Vagina (tissue), 2 donors: ENCODE measurements around the gene EIF3I.

Experiments
- POLR2A ChIP-seq, 2 donors: fragments of 450-650 bp; IDR thresholded peaks; one replicate each; pipeline ENCODE4 v1.6.1; 2017; ENCODE audit warnings: antibody characterized with exemption in 2 of 2, mild to moderate bottlenecking in 2 of 2, moderate library complexity in 2 of 2
- POLR2AphosphoS5 ChIP-seq, 2 donors: sonication (generic); formaldehyde crosslinking; IDR thresholded peaks; one replicate each; pipeline ENCODE4 v1.9.0; 2017; ENCODE audit warnings: antibody characterized with exemption in 2 of 2, mild to moderate bottlenecking in 2 of 2, low read depth in 1 of 2; ENCODE audit not compliant: insufficient read depth in 1 of 2
- TF ChIP-seq, protein P1 (sequence below), 3 experiments: fragments of 450-650 bp in 2 of 3; fragments of 200-600 bp in 1 of 3; sonication (generic) in 1 of 3; IDR thresholded peaks; one replicate each; pipeline ENCODE4 v1.5.1; 2017 to 2019; ENCODE audit warnings: antibody characterized with exemption in 3 of 3, mild to moderate bottlenecking in 2 of 3, moderate library complexity in 2 of 3

GRCh38 chr1:32181563-32181962 is 40.6 kb upstream of the EIF3I start:
- no peak for TF ChIP-seq POLR2AphosphoS5 (IDR thresholded peaks at IDR 0.05; ENCODE audit: insufficient read depth in 1 of 2, low read depth in 1 of 2)
- TF ChIP-seq, protein P1, sequence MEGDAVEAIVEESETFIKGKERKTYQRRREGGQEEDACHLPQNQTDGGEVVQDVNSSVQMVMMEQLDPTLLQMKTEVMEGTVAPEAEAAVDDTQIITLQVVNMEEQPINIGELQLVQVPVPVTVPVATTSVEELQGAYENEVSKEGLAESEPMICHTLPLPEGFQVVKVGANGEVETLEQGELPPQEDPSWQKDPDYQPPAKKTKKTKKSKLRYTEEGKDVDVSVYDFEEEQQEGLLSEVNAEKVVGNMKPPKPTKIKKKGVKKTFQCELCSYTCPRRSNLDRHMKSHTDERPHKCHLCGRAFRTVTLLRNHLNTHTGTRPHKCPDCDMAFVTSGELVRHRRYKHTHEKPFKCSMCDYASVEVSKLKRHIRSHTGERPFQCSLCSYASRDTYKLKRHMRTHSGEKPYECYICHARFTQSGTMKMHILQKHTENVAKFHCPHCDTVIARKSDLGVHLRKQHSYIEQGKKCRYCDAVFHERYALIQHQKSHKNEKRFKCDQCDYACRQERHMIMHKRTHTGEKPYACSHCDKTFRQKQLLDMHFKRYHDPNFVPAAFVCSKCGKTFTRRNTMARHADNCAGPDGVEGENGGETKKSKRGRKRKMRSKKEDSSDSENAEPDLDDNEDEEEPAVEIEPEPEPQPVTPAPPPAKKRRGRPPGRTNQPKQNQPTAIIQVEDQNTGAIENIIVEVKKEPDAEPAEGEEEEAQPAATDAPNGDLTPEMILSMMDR (IDR thresholded peaks at IDR 0.05), result no peak
- no peak for TF ChIP-seq POLR2A (IDR thresholded peaks at IDR 0.05)
